ENCODE measurements around the gene SOX14.

The SOX14 gene

DNA sequence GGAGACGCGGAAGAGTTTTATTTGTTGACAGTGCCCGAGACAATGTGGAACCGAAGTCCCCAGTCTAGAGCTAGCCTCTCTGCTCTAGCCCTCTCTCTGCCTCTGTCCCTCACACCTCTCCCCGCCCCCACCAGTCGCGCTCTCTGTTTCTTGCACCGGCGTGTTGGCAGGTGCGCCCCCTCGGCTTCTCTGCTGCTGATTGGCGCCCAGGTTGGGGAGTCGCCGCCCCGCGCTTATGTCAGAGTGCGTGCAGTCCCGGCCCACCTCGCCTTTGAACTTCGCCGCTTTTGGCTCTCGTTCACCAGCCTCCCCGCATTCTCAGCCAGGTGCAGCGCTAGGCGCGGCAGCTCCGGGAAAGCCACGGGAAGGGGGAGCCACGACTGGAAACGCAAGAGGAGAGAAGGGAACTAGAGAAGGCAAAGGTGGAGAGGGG is at the start of gene SOX14:
TSS of gene SOX14 (plus strand) at position 315 of the 433 bp plus-strand sequence. CDS start 470 bp downstream, outside the sequence.
- no peak for DNase-seq

DNA sequence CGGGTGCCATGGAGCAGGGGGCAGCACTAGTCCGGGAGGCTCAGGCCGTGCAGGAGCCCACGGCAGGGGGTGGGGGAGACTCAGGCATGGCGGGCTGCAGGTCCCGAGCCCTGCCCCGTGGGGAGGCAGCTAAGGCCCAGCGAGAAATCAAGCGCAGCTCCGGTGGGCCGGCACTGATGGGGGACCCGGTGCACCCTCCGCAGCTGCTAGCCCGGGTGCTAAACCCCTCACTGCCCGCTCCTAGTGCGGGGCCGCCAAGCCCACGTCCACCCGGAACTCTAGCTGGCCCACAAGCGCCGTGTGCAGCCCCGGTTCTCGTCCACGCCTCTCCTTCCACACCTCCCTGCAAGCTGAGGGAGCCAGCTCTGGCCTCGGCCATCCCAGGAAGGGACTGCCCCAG is 49.6 kb upstream of the SOX14 start:
- no peak for DNase-seq

- no peak for DNase-seq
Measured at GRCh38 chr3:137724240-137724639, 39.9 kb upstream of the SOX14 start.

- no peak for DNase-seq
Measured at GRCh38 chr3:137737208-137737607, 26.9 kb upstream of the SOX14 start.

- DNase-seq = no peak
Measured at GRCh38 chr3:137738710-137739109, 25.4 kb upstream of the SOX14 start.

- DNase-seq = no peak
Measured at GRCh38 chr3:137743608-137744007, 20.5 kb upstream of the SOX14 start.

GRCh38 chr3:137746808-137747207 is 17.3 kb upstream of the SOX14 start:
- no peak for DNase-seq

- no peak for DNase-seq
Measured at GRCh38 chr3:137759505-137759904, 4.6 kb upstream of the SOX14 start.

DNA sequence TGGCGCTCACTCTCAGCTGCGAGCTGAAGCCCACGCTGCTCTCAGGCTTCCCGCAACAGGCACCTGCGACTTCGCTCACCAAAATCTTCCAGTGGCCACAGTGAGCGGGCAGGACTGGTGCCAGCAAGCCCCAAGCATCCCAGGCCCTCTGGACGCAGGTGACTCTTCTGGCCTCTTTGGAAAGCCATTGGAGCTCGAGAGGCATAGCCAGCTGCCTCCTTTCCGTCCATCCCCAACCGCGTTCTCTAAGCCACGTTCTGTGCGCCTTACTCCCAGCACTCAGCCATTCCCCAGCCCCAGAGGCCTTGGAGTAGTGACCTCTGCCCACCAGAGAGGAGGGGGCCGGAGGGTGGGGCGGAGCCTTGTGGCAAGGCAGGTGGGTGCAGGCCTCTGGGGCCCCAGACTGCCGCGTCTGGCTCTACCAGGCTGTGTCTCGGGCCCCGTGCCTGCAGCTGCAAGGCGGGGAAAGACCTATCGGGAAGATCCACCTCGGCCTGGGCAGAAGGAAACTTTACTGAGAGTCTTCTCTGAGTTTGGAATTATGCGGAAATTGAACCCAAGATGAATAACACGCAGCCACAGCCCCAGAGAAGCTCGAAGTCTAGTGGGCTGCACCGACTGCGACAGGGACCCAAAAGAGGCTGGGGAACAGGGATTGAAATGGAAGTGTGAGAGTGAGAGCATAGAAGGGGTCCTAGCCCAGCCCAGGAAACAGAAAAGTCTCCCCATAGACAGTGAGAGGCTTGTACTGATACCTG is 3.6 kb upstream of the SOX14 start:
- no peak for DNase-seq

DNA sequence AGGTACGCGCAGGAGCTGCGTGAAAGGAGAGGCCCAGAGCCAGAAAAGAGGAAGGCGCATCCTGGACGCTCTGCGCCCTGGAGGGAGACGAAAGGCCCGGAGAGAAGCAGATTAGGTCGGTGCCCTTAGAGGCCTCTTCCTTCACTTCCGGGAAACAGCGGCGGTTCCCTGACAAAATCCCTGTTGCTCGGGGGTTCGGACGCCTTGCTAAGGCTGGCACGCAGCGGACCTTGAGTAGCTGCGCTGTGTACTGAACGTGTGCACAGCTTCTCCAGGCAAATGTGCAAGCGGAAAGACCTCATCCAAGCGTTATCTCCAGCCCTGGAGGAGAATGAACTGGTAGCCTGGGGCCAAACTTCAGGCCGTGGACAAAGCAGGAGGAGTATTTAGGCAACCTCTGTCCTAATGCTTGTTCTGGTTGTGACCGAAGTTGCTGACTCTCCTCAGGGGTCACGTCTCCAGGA is 3.0 kb upstream of the SOX14 start:
- no peak for DNase-seq

DNA sequence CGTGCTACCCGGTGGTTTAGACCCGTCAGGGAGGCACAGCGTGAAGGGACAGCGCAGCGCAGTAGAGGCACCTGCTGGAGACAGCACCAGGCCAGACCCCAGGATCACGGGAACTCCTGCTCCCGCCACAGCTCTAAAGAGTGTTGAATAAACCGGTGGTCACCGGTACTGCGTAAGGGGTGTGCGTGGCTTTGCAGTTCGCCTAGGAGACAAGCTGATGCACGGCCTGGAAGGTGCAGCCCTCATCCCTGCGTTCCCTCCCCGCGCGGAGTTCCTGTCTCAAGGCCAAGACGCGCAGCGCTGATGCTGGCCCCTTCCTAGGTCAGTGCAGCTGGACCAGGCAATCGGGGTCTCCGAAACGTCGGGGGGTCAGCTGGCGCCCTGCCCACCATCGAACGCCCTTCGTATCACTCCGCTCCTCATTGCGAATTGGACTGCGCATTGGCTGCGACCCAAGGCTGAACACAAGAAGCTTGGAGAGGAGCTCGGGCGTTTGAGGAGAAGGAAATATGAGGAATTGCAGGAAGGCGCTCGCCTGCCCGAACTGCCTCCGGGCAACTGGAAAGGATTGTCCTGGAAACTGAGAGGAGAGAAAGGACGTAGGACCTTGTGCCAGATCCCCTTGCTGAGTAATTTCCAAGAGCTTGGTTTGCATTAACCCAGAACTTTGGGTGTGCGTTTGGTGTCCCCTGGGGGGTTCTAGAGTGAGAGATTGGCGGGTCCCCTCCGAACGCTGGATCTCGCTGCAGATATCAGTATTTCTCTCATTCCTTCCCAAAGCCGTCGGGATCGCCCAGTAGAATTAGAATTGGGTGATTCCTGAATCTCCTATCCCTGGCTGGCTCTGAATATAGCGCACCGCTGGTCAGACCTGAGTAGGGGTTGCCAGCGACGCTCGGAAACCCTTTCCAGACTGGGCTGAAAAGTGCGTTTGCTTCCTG is 2.3 kb upstream of the SOX14 start:
- DNase-seq = no peak

DNA sequence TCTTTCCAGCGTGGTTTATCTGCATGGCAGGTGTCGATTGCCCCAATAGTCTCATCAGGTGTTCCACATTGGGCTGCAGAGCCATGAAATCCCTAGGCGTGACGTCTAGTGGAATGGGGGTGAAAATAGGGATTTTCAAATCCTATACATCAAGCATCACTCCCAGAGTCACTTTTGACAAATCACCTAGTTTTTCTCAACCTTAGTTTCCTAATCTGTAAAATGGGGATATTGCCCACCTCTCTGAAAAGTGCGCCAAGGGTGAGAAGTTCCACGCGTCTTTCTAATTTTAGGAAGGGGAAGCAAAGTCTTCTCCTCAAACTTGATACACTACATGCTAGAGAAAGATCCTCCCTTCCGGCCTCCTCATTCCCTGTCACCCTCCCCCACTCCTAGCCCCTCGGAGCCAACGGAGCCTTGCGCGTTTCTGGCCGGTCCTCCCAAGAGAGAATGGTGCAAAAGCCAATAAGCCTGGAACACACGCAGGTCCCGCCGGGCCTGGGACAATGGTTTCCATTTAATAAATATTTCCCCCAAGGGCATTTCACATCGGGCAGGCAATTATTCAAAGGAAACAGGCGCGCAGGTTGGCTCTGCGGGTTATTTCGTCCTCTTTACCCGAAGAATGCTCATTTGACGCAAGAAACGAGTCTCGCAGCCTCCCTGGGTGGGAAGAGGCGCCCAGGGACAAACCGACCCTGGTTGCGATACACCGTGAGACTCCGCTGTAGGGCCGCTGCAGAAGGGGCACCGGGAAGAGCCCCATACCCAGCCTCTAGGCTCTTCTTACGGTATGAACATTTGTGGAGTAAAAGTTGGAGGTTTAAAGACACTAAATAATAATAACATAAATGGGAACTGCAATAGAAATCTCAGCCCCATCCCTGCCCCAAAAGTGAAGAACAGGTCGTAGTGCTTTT is 1.2 kb upstream of the SOX14 start:
- DNase-seq = no peak

GRCh38 chr3:137763594-137763938 is 549 bp upstream of the SOX14 start:
- DNase-seq = no peak

GRCh38 chr3:137764563-137765309 is 621 bp downstream of the SOX14 start:
- no peak for DNase-seq

DNA sequence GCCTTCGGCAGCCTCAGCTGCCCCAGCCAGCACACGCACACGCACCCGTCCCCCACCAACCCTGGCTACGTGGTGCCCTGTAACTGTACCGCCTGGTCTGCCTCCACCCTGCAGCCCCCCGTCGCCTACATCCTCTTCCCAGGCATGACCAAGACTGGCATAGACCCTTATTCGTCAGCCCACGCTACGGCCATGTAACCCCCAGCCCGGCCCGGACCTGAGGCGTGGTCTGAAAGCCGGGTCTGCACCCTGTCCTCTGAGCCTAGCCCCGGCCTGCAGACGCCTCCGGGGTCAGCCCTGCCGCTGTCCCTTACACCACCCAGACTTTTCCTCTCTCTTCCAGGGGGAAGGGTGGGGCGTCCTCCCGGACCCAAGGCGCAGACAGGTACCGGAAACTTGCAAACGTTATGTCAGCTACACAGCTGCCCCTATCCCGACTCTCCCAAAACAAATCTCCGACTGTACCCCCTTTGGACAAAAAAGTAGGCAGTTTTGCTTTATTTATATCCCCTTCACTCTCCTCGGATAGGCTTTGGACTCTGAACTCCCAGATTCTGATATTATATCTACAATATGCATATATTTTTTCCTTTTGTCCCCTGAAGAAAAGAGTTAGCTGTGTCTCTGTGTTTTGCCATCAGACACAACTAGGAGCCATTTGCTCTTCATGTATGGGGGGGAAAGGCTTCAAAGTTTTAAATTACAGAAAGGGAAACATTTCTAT is 1.4 kb downstream of the SOX14 start:
- no peak for DNase-seq

- DNase-seq = no peak
Measured at GRCh38 chr3:137766041-137766875, 2.1 kb downstream of the SOX14 start.

GRCh38 chr3:137766876-137767537 is 2.9 kb downstream of the SOX14 start:
- no peak for DNase-seq

DNA sequence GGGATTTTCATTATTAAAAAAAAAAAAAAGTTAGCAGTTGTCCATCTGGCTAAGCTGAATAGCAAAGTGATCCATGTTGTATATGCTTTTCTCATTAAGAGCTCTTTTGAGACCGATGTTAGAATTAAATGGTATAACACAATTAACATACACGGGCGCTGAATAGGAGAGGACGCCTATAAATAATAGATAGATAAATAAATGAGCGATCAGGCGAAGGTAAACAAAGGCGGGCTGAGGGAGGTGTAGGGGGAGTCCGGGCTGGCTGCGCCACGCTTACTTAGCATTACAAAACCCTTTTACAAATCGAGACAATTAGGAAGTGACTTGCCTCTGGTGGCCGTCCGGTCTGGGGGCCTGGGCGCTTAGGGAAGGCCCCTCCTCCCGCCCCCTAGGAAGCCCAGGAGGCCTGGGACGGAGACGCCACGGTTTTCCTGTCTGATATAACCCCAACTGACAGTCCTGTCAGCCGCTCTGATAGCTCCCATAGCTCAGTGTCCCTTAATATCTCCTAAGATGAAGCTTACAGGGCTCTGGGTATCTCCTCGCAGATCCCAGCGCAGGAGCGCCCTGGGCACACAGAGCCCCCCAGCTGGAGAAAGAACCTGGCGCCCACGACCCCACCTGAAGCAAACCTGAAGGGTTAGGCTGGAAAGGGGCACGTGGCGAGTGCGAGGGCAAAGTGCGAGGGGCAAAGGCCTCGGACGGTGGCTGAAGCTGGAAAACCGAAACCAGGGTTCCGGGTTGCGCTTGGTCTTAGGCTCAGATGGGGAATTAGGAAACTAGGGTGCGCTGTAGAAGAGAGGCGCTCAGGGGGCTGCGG is 3.6 kb downstream of the SOX14 start:
- DNase-seq = no peak
